Measurements from ENCODE around the gene CCL8.
"Not testable (repeated sequence)": the region's sequence is repeated elsewhere in the genome, so short reads cannot be mapped to it uniquely, and the experiment has no call there.

The CCL8 gene

DNA sequence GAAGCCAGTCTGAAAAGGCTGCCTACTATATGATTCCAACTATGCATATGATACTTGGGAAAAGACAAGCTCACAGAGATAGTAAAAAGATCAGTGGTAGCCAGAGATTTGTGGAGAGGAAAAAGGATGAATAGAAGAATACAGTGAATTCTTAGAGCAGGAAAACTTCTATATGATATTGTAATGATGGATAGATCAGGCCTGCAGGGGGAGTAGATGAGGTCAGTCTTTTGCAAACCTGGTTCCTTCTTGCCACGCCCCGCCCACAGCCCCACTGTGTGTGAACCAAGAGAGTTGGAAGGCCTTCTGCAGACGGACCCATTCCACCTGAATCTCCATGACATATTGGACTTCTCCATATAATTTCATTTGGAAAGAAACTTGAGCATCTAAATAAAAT, 761 bp upstream of the CCL8 start:
- DNase-seq: peak; percentile 59

DNA sequence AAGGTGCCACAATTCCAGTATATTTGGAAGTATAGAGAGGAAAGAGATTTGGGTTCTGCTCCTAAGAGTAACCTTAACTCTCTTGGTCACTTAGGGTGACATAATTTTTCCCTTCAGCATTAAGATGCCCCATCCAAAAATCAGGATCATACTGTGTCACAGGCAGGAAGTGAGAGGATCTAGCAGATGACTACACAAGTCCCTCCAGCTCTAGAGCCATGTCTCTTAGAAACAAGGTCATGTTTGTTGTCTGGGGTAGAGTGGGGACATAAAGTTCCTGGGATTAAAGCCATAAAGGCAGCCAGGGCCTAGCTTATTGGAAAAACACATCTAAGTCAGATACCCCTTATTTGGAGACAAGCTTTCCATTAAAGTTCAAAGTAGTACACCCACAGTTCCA, 2.7 kb downstream of the CCL8 start:
- no peak for DNase-seq

DNA sequence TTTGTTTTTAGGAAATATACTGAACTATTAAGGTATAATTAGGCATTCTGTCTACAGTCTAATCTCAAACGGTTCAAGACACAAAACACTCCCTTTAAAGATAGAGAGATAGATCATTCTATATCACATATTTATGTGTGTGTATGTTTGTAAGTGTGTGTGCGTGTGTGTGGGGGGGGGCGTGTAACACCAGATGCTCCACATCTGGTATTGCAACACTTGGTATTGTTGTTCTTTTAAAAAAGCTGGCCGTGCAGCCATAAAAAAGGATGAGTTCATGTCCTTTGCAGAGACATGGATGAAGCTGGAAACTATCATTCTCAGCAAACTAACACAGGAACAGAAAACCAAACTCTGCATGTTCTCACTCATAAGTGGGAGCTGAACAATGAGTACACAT, 8.3 kb downstream of the CCL8 start:
- not testable (repeated sequence) for DNase-seq

DNA sequence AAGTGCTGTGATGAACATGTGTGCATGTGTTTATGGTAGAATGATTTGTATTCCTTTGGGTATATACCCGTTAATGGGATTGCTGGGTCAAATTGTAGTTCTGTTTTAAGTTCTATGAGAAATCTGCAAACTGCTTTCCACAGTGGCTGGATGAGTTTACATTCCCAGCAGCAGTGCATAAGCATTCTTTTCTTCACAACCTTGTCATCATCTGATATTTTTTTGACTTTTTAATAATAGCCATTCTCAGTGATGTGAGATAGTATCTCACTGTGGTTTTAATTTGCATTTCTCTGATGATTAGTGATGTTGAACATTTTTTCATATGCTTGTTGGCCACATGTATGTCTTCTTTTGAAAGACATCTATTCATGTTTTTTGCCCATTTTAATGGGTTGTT, 18.5 kb downstream of the CCL8 start:
- DNase-seq: no peak

DNA sequence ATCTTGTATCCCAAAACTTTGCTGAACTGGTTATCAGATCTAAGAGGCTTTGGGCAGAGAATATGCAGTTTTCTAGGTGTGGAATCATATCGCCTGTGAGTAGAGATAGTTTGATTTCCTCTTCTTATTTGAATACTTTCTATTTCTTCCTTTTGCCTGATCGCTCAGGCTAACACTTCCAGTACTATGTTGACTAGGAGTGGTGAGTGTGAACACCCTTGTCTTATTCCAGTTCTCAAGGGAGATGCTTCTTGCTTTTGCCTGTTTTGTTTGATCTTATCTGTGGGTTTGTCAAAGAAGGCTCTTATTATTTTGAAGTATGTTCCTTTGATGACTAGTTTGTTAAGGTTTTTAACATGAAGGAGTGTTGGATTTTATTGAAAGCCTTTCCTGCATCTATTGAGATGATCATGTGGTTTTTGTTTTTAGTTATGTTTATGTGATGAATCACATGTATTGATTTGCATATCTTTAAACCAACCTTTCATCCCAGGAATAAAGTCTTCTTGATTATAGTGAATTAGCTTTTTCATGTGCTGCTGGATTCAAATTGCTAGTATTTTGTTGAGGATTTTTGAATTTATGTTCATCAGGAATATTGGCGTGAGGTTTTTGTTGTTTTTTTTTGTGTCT, 20.0 kb downstream of the CCL8 start:
- no peak for DNase-seq

DNA sequence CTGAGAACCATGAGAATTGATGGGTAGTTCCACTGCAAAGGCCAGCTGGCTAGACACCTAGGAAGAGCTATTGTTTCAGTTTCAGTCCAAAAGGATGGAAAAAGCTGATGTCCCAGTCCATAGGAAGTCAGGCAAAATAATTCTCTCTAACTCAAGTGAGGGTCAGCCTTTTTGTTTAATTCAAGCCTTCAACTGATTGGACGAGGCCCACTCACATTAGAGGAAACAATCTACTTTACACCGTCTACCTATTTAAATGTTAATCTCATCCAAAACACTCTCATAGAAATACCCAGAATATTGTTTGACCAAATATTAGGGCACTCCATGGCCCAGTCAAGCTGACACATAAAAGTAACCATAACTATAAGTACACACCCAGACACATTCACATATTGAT, 22.7 kb downstream of the CCL8 start:
- DNase-seq: no peak

DNA sequence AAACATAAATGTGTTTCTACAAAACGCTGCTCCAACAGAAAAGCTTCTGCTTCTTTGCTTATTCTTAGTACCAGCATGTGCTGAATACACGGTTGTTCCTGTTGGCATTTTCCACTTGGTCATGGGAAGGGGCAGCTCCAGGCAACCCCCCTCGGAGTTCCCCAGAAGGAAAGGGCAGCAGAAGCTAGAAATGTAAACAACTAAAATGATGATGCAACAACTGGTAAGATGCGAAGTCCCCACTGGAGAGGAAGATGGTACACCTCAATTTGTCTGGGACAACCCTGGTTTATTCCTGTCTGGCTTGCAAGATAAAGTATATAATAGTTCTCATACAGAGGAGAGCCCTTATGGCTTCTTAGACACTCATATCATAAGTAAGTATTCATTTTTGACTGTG, 27.8 kb downstream of the CCL8 start:
- no peak for DNase-seq

DNA sequence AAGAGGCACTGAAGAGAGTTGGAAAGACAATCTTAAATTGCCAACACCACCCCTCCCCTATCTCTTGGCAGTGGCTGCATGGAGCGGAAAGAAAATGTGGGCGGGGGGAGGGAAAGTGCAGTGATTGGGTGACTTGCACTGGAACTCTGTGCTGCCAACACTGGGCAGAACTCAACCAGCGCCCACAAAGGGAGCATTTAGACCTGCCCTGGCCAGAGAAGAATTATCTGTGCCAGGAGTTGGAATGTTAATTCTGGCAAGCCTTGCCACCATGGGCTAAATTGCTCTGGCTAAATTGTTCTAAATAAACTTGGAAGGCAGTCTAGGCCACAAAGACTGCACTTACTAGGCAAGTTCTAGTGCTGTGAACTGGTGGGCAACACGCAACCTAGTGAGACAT, 30.5 kb downstream of the CCL8 start:
- DNase-seq: no peak

DNA sequence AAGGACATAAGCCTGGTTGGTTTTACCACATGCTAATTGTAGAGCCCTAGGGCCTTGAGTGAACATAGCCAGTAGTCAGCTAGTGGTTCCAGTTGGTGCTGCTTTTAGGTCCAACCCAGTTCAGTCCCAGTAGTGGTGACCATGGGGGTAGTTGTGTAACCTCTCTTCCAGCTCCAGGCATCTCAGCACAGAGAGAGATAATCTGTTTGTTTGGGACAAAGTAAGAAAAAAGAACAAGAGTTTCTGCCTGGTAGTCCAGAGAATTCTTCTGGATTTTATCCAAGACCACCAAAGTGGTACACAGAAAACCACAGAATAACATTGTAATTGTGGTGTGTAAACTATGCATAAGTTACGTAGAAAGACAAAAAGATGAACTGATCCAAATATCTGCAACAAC, 31.9 kb downstream of the CCL8 start:
- DNase-seq: no peak

DNA sequence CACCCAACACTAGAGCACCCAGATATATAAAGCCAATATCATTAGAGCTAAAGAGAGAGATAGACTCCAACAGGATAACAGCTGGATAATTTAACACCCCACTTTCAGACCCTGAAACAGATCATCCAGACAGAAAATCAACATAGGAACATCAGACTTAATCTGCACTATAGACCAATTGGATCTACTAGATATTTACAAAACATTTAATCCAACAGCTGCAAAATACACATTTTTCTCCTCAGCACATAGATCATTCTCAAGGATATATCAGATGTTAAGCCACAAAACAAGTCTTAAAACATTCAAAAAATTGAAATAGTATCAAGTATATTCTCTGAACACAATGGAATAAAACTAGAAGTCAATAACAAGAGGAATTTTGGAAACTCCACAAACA, 33.0 kb downstream of the CCL8 start:
- DNase-seq: no peak

DNA sequence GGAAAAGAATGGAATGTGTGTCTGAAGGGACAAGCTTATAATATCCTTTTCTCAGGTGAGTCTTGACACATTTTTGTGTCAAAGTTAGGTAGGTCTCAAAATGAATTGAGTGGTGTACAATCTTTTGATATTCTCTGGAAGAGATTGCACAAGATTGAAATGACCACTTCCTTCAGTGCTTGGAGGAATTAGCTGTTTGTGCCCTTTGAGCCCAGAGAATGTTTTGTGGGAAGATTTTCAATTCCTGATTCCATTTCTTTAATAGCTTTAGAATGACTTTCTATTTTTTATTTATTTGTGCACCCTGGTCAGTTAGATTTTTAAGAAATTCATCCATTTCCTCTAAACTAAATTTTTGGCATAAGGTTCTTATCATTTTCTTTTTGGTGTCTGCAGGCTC, 35.4 kb downstream of the CCL8 start:
- no peak for DNase-seq

DNA sequence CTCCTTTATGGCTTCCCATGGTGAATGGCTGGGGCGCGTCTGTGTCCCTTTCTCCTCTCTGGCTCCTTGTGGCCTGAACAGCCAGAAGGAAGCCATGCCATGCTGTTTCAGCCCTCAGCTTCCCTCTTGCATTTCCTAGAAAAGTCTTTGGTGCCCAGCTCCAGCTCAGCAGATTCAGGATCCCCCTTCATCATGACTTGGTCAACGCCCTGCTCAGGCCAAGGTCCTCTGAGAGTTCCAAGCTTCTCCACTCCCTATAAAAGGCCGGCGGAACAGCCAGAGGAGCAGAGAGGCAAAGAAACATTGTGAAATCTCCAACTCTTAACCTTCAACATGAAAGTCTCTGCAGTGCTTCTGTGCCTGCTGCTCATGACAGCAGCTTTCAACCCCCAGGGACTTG, 37.0 kb downstream of the CCL8 start, which contains the start of gene CCL13:
Gene CCL13, plus strand, starts transcription at position 287 of the 400 bp plus-strand sequence. Its CDS starts 47 bp downstream, at position 334.
- DNase-seq: no peak

DNA sequence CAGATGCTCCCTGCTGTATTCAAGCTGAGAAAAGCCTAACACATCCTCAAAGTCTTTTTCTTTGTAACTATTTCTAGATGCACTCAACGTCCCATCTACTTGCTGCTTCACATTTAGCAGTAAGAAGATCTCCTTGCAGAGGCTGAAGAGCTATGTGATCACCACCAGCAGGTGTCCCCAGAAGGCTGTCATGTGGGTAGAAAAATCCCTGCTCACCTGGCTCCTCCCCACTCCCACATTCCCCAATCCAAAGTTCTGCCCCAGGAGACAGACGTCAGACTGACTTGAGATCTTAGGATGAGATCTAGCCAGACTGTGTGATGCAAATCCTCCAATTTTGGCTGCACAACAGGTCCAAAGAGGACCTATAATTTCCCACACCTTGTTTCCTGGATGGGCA, 38.2 kb downstream of the CCL8 start:
- DNase-seq: no peak

DNA sequence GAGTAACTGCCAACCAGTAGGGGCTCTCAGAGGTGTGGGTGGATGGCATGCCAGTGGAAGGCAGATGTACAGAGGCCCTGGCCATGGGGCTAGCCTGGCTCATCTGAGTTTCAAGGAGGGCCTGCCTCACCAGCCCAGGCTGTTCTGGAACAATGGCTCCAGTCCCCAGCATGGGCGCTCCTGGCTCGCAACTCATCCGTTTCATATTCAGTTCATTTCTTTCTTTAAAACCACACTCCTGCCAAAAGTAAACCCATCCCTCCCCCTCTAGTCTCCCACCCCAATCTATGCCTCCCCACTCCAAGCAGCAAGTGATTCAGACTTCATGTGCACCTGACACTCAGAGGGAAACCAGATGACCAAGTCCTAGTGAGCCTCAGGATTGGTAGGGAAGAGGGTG, 39.4 kb downstream of the CCL8 start:
- DNase-seq: no peak

DNA sequence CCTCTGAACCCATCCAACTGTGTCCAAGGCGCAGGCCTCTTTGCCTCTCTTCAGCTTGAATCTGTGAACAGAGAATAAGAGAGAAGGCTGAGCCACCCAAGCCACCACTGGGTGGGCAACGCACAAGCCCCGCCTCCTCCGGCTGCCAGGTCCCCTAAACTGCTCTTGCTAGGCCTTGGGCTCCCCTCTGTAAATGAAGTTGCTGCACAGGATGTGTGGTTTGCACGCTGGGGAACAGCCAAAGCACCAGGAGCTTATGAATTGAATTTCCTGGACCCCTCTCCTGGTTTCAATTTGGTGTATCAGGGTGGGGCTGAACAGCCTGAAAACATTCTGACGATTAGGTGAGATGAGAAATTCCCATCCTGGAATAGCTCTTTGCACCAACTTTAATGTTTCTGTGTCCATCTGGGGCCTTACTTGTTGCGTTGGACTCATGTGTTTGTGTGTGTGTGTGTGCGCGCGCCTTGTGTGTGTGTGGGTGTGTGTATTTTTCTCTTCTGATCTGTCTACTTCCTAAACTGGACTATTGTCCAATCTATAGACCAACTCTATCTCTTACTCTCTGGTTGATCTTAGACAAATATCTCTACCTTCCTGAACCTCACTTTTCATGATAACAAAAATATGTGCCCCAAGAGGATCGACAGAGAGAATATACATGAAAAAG, 41.5 kb downstream of the CCL8 start:
- DNase-seq: peak; percentile 37

DNA sequence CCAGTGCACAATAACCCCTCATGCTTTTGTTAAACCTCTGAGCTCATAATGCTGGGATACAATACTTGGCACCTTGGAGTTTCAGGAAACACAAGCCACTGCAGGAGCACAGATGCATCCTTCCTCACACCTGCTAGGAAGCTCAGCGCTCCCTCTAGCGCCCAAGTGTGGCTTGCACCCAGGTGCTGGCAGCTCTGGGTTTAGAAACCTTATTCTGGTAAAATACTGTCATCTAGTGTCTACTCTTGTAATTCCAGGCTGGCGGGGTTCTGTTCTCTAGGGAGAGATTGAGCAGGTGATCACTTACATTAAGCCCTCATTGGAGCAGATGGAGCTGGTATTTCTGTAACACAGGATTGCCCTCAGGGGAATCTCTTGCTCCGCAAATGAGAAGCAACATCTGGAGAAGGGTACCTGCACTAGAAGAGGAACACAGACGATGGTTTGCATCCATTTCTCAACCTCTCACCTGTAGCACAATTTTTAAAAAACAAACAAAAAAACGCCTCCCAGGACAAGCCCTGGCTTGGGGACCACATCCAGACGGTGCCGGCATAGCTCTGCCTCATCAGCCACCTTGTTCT, 42.3 kb downstream of the CCL8 start:
- DNase-seq: peak; percentile 95

DNA sequence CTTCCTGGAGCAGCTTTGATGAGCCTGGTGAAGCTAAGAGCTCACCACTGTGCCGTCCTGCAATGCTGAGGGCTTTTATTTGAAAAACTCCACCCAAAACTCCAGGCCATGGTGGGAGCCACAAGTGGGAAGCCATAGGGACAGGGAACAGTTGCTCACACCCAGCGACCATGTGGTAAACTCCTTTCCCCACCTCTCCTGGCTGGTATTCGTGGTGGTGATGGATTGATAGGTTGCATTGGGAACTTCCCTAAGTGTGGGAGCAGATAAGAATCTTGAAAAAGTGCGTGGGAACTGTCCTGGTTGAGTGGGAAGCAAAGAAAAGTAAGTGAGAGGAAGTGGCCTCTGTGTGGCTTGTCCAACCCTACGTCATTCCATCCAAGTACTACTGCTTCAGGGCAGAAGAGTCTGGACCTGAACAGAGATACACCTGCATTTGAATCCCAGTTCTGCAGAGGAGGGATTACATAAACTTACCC, 44.0 kb downstream of the CCL8 start, which contains the start of gene CCL1:
Gene CCL1, minus strand, starts transcription at position 51 of the 479 bp plus-strand sequence. CDS start 72 bp downstream, outside the sequence.
- no peak for DNase-seq

DNA sequence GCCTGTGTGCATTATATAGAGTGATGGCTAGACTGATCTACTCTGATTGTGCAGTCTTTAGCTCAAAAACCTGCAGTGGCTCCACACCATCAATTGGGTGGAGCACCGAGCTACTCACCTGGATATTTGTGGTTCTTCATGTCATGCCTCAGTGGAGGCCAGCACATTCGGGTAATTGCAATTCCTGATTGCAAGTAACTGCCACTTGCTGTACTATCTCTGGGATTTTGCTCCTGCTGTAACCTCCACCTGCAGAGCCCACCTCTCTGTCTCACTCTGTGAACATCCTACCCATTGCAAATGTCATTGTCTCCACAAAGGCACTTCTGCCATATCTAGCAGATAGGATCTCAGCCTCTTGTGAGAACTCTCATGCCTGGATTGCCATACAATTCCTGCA, 45.5 kb downstream of the CCL8 start:
- no peak for DNase-seq

DNA sequence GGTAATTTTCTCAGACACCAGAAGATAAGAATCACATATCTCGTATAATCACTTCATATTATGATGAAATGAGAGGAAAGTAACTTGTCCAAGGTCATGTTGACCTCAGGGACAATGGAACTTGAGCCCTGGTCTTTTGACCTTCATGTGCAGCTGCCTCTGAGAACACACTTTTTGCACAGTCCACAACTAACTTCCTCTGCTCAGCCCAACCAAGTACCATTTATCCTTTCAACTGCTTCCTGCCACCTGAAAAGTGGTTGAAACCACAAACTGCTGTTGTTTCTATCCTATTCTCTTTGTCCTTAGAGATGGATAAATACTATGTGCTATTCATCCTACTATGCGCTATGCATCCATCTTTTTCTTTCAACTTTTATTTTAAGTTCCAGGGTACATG, 46.1 kb downstream of the CCL8 start:
- peak; percentile 77 for DNase-seq

DNA sequence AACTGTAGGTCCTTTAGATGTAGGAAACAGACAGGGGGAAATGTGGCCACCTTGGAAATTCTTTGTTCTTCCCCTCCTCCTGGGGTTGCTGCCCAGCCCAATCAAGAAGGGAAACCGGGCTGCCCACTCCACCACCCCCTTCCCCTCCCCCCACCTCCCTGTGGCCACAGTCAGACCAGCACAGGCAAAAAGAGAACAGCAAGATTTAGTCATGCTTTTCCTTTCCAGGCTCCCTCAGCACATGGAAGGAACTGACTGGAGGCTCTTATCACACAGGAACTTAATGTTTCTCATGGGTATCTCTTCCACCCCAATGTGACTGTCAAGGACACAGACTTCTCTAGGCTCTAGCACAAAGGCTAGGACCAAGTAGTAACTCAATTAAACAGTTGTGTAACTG, 46.8 kb downstream of the CCL8 start:
- peak; percentile 83 for DNase-seq

DNA sequence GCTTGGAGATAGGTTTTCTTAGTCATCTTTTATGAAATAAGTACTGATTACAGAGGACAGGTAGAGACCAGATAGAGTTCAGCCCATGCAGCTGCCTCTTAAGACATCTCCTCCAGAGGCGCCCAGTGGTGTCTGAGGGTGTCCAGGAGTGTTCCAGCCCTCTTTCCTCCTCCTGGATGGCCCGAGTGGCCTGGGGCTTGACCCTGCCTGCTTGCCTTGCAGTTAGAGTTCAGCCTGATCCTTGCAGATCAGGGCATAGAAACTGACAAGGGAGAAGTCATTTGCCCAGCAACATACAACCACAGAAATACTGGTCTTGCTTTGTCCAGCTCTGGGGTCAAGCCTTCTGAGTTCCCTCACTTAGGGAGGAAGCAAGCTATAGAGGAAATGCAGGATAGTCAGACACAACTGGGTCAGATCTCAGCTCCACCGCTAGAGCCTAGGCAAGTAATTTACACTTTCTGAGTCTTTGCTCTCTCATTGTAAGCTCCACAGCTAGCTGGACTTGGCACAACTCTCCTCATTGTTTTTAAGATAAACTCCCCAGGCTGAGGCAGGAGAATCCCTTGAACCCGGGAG, 47.4 kb downstream of the CCL8 start:
- DNase-seq: no peak

DNA sequence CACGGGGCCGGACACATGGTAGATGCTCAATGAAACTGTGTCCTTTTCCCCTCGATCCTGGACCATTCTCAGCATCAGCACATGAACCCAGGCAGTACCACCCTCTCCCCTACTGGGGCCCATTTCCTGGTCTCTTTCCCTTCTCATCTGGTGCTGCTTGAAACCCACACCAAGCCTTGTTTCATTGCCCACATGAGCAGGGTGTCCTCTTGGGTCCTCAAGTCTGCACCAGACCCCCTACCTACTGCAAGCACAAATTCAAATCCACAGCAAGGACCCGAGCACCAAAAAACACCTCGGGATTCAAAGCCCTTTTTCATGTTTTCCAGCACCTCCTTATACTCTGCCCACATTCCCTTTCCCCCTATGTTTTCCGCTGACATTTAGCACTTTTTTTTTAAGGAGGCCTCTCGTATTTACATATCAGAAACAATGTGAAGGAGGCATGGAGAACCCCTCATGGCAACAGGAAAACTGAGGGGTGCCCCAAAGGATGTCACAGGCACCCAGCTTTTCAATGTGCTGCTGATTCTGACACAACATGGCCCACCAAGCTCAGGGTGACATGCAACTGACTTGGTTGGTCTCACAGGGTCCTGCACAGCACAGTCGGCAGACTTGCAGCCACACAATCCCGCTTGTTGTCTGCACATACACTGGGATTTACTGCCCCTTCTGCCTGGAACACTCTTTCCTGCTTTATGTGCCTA, 48.4 kb downstream of the CCL8 start:
- no peak for DNase-seq
